ENCODE measurements around the gene TMPRSS4.

Gene TMPRSS4

DNA sequence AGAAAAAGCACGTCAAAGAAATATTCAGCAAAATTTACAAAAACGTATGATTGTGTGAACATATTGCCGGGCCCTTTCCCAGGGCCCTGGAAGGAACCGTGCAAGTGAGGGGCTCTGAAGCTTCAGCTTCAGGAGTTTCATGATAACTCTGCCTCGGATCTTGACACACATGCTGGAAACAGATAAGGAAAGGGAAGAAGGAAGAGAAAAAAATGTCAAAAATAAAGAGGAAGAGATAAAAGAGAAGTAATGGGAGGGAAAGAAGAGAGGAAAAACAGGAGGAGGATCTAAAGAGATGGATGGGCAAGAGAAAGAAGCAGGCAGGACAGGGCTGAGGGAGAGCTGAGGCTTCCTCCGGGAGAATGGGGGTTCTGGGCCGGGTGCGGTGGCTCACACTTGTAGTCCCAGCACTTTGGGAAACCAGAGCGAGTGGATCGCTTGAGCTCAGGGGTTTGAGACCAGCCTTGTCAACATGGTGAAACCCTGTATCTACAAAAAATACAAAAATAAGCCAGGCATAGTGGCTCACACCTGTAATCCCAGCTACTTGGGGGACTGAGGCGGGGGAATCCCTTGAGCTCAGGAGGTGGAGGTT is 2.7 kb upstream of the TMPRSS4 start:
- H3K27ac ChIP-seq: no peak overlapping the region
- TF ChIP-seq, protein P1, sequence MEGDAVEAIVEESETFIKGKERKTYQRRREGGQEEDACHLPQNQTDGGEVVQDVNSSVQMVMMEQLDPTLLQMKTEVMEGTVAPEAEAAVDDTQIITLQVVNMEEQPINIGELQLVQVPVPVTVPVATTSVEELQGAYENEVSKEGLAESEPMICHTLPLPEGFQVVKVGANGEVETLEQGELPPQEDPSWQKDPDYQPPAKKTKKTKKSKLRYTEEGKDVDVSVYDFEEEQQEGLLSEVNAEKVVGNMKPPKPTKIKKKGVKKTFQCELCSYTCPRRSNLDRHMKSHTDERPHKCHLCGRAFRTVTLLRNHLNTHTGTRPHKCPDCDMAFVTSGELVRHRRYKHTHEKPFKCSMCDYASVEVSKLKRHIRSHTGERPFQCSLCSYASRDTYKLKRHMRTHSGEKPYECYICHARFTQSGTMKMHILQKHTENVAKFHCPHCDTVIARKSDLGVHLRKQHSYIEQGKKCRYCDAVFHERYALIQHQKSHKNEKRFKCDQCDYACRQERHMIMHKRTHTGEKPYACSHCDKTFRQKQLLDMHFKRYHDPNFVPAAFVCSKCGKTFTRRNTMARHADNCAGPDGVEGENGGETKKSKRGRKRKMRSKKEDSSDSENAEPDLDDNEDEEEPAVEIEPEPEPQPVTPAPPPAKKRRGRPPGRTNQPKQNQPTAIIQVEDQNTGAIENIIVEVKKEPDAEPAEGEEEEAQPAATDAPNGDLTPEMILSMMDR (conservative IDR thresholded peaks at IDR 0.05): no peak
- no peak for TF ChIP-seq ZFX (IDR thresholded peaks at IDR 0.05)

DNA sequence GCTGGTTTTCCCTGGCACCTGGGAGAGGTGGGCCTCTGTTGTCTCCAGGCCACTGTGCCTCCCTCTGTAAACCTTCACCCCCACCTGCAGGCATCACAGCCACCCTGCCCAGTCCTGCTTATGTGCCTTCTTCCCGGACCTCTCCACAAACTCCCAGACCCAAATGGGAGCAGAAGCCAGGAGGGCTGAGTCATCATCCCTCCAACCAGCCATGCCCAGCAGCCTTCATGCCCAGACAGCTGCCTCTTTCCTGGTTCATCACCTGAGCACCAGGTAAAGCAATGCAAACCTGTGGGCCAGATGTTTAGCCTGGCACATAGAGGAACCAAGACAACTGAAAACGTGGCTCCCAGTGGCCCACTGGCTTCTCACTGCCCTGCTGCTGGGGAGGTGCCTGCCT is 2.1 kb upstream of the TMPRSS4 start:
- TF ChIP-seq, protein P1 (conservative IDR thresholded peaks at IDR 0.05): no peak
- no peak for TF ChIP-seq ZFX (IDR thresholded peaks at IDR 0.05)
- H3K27ac ChIP-seq: no peak overlapping the region

- TF ChIP-seq, protein P1 (conservative IDR thresholded peaks at IDR 0.05): no peak
- TF ChIP-seq ZFX (IDR thresholded peaks at IDR 0.05): no peak
- H3K27ac ChIP-seq: no peak overlapping the region
Observed at GRCh38 chr11:118078911-118079411, 2.1 kb downstream of the TMPRSS4 start.

- TF ChIP-seq, protein P1 (conservative IDR thresholded peaks at IDR 0.05): no peak
- H3K27ac ChIP-seq: no peak overlapping the region
Observed at GRCh38 chr11:118079491-118079890, 2.6 kb downstream of the TMPRSS4 start.

DNA sequence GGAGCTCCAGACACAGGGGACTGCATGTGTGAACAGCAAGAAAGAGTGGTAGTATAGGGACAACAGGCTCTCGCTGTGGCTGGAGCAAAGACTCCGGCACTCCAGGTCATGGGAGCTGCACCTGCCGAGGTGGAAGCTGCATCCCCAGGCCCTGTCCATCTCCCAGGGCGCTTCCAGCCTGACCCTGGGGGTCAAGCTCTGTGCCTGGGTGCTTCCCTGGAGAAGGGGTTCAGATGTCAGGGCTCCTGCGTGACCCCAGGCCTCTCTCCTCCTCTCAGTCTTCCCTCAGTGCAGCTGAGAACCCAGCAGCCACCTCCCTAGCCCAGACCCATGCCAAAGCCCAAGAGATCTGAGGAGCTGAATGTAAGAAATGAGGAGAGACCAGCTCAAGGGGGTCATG is 3.4 kb downstream of the TMPRSS4 start:
- TF ChIP-seq ZFX (IDR thresholded peaks at IDR 0.05): no peak
- TF ChIP-seq, protein P1 (conservative IDR thresholded peaks at IDR 0.05): no peak
- no peak overlapping the region for H3K27ac ChIP-seq

DNA sequence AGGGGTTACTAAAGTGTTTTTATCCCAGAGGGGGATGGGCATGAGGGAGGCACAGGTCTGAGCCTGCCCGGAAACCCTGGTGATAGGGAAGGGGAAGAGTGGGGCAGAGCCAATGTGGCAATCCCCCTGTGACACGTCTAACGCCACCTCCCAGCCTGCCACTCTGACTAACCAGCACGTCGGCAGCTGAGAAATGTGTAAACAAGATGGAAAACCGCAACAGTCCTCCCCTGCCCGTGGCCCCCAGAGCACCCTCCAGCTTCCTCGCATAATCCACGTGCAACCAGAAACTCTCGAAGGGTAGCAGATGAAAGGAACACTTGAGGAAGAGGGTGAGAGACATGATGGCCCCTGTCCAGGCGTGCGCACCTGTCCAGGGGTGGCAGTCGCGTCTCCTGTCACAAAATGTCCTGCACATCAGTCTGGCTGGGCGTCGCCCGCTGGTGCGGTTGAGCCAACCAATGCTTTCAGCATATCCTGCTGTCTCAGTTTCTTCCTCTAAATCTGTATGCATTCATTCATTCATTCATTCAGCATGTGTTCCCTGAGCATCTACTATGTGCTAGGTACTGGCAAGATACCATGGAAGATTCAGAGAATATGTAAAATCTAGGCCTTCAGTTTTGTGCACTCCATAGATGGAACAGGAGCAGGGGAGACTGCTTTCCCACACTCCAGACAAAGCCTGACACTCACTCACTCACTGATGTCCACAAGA is 4.5 kb downstream of the TMPRSS4 start:
- H3K27ac ChIP-seq: no peak overlapping the region
- TF ChIP-seq, protein P1 (conservative IDR thresholded peaks at IDR 0.05): no peak
- TF ChIP-seq ZFX (IDR thresholded peaks at IDR 0.05): no peak

GRCh38 chr11:118082880-118083552 is 6.1 kb downstream of the TMPRSS4 start:
- H3K27ac ChIP-seq: no peak overlapping the region
- no peak for TF ChIP-seq ZFX (IDR thresholded peaks at IDR 0.05)
- TF ChIP-seq, protein P1 (conservative IDR thresholded peaks at IDR 0.05): no peak

Measured in C4-2B (cell line).